Stimulated activated CD4-positive, alpha-beta T cell treated with anti-CD3 and anti-CD28 coated beads, Interleukin-1b, Interleukin-23, amount 100 ng/mL, for 1 hour (primary cell): Measurements from ENCODE around the gene IFITM2.
"Not testable (repeated sequence)": the region's sequence is repeated elsewhere in the genome, so short reads cannot be mapped to it uniquely, and the experiment has no call there.

Experiments used
- DNase-seq, 2 donors: peaks; one replicate each; pipeline ENCODE4 v3.0.0-alpha.2; 2020; ENCODE audit warnings: low read depth in 2 of 2

The IFITM2 gene

DNA sequence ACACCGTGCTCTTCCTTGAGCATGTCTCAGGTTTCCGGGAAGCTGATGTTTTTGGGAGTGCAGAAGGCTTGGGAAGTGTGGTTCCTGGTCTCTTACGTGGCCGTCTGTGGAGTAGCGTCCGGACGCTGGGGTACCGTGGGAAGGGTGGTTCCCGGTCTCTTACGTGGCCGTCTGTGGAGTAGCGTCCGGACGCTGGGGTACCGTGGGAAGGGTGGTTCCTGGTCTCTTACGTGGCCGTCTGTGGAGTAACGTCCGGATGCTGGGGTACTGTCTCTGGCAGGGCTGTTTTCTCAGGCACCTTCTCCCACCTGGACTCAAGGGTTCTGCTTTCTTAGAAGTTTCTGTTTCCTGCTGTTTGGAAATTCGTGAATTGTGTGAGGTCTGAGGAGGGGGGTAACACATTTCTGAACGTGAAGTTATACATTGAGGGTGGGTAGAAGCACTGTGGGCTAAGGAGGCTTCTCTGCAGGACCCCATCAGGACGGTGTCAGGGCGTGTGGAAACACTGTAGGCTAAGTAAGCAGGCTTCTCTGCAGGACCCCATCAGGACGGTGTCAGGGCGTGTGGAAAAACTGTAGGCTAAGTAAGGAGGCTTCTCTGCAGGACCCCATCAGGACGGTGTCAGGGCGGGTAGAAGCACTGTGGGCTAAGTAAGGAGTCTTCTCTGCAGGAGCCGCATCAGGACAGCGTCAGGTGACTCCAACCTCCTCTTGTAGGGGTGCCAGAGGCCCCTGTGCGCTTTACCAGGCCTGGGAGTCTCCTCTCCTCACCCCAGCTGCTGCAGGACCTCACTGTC is 18.4 kb downstream of the IFITM2 start:
- no peak for DNase-seq

DNA sequence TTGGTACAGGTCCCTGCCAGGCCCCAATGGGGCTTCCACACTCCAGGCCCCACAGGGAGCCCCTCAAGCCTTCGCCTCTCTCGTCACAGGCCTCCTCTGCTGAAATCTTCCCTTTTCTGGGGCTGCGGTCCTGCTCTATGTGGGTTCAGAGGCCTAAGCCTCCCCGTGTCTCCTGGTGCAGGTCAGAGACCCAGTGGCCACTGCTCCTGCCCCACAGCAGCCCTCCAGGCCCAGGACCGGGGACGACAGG is 18.9 kb downstream of the IFITM2 start:
- no peak for DNase-seq

- no peak for DNase-seq
Observed at GRCh38 chr11:326842-327580, 19.4 kb downstream of the IFITM2 start.

GRCh38 chr11:327581-327923 is 19.9 kb downstream of the IFITM2 start:
- no peak for DNase-seq

- no peak for DNase-seq
Observed at GRCh38 chr11:328012-328411, 20.4 kb downstream of the IFITM2 start.

- not testable (repeated sequence) for DNase-seq
Observed at GRCh38 chr11:328516-329100, 21.0 kb downstream of the IFITM2 start.

- DNase-seq = no peak
Observed at GRCh38 chr11:329886-330253, 22.3 kb downstream of the IFITM2 start.

- DNase-seq = no peak
Observed at GRCh38 chr11:330307-330693, 22.7 kb downstream of the IFITM2 start.

- DNase-seq = no peak
Observed at GRCh38 chr11:330694-331357, 23.2 kb downstream of the IFITM2 start.

DNA sequence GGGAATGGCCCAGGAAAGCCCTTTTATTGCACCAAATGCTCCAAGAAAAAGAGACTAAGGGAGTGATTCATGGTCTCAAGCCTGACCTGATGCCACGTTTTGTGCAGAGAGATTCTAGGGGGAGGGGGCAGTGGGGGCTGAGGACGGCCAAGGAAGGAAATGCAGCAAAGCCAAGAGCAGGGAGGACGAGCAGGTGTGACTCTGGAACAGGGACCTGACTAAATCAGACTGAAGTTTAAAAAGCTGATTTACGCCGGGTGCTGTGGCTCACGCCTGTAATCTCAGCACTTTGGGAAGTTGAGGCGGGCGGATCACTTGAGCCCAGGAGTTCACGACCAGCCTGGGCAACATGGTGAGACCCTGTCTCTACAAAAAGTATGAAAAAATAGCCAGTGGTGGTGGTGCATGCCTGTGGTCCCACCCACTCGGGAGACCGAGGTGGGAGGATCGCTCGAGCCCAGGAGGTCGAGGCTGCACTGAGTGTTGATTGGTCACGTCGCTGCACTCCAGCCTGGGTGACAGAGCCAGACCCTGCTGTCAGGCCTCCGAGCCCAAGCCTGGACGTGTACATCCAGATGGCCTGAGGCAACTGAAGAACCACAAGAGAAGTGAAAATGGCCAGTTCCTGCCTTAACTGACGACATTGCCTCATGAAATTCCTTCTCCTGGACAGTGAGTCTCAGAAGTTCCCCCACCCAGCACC is 23.9 kb downstream of the IFITM2 start:
- no peak for DNase-seq

GRCh38 chr11:332651-333480 is 25.2 kb downstream of the IFITM2 start:
- DNase-seq = no peak

- not testable (repeated sequence) for DNase-seq
Observed at GRCh38 chr11:333616-334263, 26.1 kb downstream of the IFITM2 start.

DNA sequence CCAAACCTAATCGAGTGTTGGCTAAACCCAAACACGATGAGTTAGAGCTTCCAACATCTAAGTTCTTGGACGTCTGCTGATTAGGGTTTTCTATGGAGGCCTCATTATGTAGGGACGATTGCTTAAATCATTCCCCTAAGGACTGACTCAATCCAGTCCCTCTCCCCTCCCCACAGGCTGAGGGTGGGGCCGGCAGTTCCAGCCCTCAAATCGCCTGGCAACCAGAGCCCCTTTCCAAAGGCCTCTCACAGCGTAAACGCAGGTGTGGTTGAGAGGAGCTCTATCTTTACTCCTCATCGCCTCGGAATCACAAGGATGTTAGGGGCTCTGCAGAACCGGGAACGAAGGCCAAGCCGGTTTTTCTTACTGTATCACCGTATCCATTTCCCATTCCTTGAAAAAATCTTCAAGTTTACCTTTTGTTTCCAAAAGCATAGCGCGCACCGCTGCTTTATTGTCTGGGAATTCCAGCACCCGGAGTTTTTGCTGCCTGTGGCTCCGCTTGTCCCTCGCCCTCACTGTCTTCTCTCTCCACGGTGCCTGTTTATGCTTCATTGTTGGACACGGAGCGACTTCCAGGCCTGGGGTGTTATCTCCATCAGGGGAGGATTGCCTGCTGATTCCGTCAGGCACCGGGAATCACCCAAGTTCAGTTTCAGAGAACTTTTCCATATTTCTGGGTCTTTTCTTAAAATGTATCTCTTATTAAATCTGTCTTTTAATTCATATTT is 26.8 kb downstream of the IFITM2 start:
- no peak for DNase-seq

DNA sequence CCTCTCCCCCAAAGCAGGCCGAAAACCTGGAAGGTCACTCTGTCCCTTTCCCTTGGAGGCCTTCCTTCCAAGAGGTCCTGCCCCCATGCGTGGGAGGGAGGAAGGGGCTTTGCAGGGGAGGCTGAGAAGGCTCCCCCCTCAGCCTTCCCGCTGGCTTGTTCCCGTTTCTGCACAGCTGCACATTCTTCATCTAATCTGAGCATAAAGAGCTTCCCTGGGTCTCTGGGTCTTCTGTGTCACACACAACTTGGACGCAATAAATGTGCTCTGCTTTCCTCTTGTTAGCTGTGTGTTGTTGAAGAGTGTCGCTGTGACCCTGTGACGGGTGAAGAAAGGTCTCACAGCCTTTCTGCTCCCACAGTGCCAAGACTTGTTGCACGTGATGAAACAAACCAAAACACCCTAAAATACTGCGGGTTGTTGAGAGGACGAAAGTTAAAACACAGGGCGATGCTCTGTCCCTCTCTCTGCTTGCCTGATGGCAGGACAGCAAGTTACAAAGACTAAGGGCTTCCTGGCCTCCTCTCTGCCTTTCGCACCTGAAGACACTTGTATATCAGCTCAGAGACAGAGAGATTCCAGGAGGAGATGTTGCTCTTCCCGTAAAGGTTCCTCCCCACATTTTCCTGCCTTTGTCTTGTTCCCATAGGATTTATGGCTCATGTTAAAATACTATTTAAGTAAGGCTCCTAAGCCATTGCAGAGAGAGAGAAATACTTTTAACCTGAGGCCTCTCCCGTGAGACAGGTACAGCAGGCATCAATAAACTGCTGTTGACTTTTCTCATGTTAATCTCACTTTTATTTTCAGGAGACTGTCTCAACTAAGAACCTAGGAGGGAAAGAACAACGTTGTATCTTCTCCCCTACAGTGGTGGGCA is 28.4 kb downstream of the IFITM2 start:
- DNase-seq = no peak

DNA sequence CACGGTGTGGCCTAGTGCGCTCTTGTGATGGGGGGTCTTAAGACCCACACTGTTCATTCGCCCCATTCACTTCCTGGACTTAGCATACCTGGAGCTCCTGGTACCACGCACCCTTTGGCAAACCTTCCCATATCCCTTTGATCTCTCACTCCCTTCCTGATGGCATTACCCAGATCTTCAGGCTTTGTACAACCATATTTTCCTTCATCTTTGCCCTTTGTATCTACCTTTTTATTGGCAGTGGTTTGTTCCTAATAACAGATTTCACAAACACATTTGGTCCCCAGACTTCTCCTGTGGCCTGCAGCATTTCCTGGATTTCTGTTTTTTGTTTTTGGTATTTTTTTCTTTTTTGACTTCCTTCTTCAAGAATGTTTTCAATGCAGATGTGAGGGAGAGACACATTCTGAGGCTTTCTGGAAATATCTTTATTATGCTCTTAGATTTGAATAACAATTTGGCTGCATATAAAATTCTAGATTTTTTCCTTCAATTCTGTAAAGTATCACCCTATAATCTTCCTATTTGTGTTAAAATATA is 29.1 kb downstream of the IFITM2 start:
- no peak for DNase-seq

GRCh38 chr11:337711-338110 is 30.1 kb downstream of the IFITM2 start:
- no peak for DNase-seq

DNA sequence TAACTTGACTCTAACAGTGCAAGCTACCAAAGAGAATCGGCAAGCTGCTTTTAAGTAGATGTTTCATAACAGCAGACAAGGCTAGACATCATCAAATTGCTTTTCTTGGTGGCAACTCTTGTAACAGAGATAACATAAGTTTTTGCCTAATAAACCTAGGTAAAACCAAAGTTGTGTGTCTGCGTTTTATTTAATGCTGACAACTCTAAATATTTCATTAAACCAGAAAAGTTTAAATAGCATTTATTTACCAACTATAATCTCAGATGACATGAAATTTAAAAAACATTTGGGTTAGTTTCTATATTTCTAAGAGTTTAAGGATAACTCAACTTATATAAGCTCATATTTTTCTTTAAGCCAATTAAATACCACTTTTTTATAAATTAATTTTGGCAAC is 32.3 kb downstream of the IFITM2 start:
- no peak for DNase-seq

GRCh38 chr11:340539-341512 is 33.2 kb downstream of the IFITM2 start:
- DNase-seq = no peak
